ENCODE measurements around the gene SACM1L.

DNA sequence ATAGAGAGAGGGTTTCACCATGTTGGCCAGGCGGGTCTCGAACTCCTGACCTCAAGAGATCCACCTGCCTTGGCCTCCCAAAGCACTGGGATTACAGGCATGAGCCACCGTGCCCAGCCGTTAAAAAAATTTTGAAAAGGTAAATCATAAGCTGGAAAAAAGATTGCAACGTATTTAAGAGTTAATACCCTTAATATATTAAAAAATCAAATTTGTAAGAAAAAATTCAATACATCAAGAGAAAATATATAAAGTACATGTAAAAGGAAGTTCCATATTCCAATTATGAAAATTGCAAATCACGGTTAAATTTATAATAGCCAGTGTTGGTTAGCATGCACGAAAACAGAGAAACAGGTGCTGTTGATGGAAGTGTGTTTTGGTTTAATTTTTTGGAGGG lies 2.3 kb upstream of the SACM1L start:
- TF ChIP-seq POLR2A (IDR thresholded peaks at IDR 0.05; ENCODE audit: extremely low read depth, insufficient read length) (no peak), MYC (IDR thresholded peaks at IDR 0.05; ENCODE audit: low read depth, low read length) (no peak)
- TF ChIP-seq, protein P1, sequence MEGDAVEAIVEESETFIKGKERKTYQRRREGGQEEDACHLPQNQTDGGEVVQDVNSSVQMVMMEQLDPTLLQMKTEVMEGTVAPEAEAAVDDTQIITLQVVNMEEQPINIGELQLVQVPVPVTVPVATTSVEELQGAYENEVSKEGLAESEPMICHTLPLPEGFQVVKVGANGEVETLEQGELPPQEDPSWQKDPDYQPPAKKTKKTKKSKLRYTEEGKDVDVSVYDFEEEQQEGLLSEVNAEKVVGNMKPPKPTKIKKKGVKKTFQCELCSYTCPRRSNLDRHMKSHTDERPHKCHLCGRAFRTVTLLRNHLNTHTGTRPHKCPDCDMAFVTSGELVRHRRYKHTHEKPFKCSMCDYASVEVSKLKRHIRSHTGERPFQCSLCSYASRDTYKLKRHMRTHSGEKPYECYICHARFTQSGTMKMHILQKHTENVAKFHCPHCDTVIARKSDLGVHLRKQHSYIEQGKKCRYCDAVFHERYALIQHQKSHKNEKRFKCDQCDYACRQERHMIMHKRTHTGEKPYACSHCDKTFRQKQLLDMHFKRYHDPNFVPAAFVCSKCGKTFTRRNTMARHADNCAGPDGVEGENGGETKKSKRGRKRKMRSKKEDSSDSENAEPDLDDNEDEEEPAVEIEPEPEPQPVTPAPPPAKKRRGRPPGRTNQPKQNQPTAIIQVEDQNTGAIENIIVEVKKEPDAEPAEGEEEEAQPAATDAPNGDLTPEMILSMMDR (IDR thresholded peaks at IDR 0.05; ENCODE audit: low read depth, low read length): no peak
- TF ChIP-seq, protein P2, sequence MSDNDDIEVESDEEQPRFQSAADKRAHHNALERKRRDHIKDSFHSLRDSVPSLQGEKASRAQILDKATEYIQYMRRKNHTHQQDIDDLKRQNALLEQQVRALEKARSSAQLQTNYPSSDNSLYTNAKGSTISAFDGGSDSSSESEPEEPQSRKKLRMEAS (IDR thresholded peaks at IDR 0.05; ENCODE audit: low read depth, low read length): no peak

Measured in NB4 (cell line).